Measurements from ENCODE around the gene MACROD2. TPM values are rescaled to one million over a fixed set of nuclear protein-coding genes. Genes with fewer than 3 reads are reported as not detected.

MACROD2 gene
- total RNA-seq, 1 experiment from 2014 or later, result 3.7 TPM

DNA sequence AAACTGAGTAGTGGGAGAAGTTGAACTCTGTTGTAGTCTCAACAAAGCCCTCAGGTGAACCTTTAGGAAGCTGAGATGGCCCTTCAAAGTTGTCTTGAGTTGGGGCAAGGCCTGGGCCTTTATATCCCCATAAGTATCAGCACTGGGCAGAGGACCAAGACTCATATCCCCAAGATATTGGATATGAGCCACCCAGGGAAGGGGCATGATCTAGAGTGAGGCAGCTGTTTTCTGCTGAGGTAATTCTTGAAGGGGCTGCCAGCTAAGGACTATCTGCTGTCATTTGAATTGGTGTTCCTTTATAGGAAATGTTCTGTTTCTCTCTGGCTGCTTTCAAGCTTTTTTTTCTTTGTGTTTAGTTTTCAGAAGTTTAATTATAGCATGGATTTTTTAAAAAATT is 482.8 kb downstream of the MACROD2 start (continued):
- TF ChIP-seq RAD21 (IDR thresholded peaks at IDR 0.05; ENCODE audit: low read depth), result no peak
- no peak for TF ChIP-seq ZNF274 (IDR thresholded peaks at IDR 0.05; ENCODE audit: low read depth, low read length)

GRCh38 chr20:14481863-14482262 is 486.5 kb downstream of the MACROD2 start:
- H3K27ac ChIP-seq (ENCODE audit: low read depth, low read length), result no peak overlapping the region
- no peaks in the 10 kb centered on the region for H3K36me3 ChIP-seq (ENCODE audit: control insufficient read depth in 1 of 2, insufficient read depth in 2 of 2, low read length in 2 of 2)
- no peaks in the 10 kb centered on the region for H3K9me3 ChIP-seq (ENCODE audit: control insufficient read depth in 1 of 2, insufficient read depth in 1 of 2, low read depth in 1 of 2, low read length in 2 of 2)
- TF ChIP-seq SP1 (IDR thresholded peaks at IDR 0.05; ENCODE audit: low read depth) (no peak), ELF1 (IDR thresholded peaks at IDR 0.05; ENCODE audit: borderline replicate concordance, low read depth) (no peak), EGR1 (IDR thresholded peaks at IDR 0.05; ENCODE audit: low read depth) (no peak), CBX3 (IDR thresholded peaks at IDR 0.05; ENCODE audit: low read depth) (no peak), CTCF (IDR thresholded peaks at IDR 0.05 in 2 of 3, conservative IDR thresholded peaks at IDR 0.05 in 1 of 3; ENCODE audit: borderline replicate concordance in 1 of 3, insufficient read depth in 1 of 3, low read depth in 2 of 3, low read length in 2 of 3) (no peak), POLR2AphosphoS5 (IDR thresholded peaks at IDR 0.05; ENCODE audit: low read depth, low read length) (no peak), EZH2 (IDR thresholded peaks at IDR 0.05) (no peak), MAX (IDR thresholded peaks at IDR 0.05) (no peak), RAD21 (IDR thresholded peaks at IDR 0.05; ENCODE audit: low read depth) (no peak), SIN3A (IDR thresholded peaks at IDR 0.05; ENCODE audit: low read depth) (no peak), CEBPB (IDR thresholded peaks at IDR 0.05; ENCODE audit: low read depth) (no peak), SRF (IDR thresholded peaks at IDR 0.05; ENCODE audit: low read depth) (no peak), FOSL1 (IDR thresholded peaks at IDR 0.05; ENCODE audit: low read depth) (no peak), POLR2A (IDR thresholded peaks at IDR 0.05; ENCODE audit: borderline replicate concordance, extremely low read depth, insufficient read depth, insufficient read length) (no peak), YY1 (IDR thresholded peaks at IDR 0.05; ENCODE audit: extremely low read depth, insufficient replicate concordance, low read depth, low read length) (no peak), TCF7L2 (IDR thresholded peaks at IDR 0.05; ENCODE audit: borderline replicate concordance, extremely low read depth, insufficient read depth, insufficient read length) (no peak)
- TF ChIP-seq, protein P1, sequence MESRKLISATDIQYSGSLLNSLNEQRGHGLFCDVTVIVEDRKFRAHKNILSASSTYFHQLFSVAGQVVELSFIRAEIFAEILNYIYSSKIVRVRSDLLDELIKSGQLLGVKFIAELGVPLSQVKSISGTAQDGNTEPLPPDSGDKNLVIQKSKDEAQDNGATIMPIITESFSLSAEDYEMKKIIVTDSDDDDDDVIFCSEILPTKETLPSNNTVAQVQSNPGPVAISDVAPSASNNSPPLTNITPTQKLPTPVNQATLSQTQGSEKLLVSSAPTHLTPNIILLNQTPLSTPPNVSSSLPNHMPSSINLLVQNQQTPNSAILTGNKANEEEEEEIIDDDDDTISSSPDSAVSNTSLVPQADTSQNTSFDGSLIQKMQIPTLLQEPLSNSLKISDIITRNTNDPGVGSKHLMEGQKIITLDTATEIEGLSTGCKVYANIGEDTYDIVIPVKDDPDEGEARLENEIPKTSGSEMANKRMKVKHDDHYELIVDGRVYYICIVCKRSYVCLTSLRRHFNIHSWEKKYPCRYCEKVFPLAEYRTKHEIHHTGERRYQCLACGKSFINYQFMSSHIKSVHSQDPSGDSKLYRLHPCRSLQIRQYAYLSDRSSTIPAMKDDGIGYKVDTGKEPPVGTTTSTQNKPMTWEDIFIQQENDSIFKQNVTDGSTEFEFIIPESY (IDR thresholded peaks at IDR 0.05; ENCODE audit: extremely low read depth, insufficient replicate concordance, low read length), result no peak
- ATAC-seq (no peak), DNase-seq (ENCODE audit: low read depth, low spot score) (no peak)
- no peak overlapping the region for H3K4me2 ChIP-seq (ENCODE audit: low read length)
- no peaks in the 10 kb centered on the region for H3K79me2 ChIP-seq (ENCODE audit: insufficient read depth, low read length)
- intact Hi-C loops (cut with micrococcal nuclease), result loop anchor here (5.0 kb wide), 1 partner anchor 35 kb away; no protein-coding TSS in a partner anchor
- RAD21 ChIA-PET (ENCODE audit: low non-redundant PET in 1 of 2, low total read pairs in 2 of 2, uncharacterized antibody in 2 of 2, unreplicated experiment in 2 of 2), result no interaction called here
- no peaks in the 10 kb centered on the region for H3K4me1 ChIP-seq (ENCODE audit: control insufficient read depth in 1 of 2, insufficient read depth in 2 of 2, low read length in 2 of 2)
- no peak overlapping the region for H3K9ac ChIP-seq (ENCODE audit: low read length)
- no peaks in the 10 kb centered on the region for H3K27me3 ChIP-seq (ENCODE audit: insufficient read depth, low read length)
- POLR2A ChIA-PET, result no interaction called here
- H3K9me2 ChIP-seq (ENCODE audit: insufficient read depth), result no peaks in the 10 kb centered on the region
- no peaks in the 10 kb centered on the region for H4K20me1 ChIP-seq (ENCODE audit: insufficient read depth)
- BruUV-seq (replicated peaks), result no TSS peak
- H3K4me3 ChIP-seq (replicated peaks in 1 of 2; ENCODE audit: low read depth in 1 of 2, low read length in 2 of 2), result no peak overlapping the region
- CTCF ChIA-PET, result no interaction called here
- no peak overlapping the region for H2AFZ ChIP-seq (ENCODE audit: low read depth, low read length, poor library complexity, severe bottlenecking)

Data from HCT116 (cell line).